Stimulated activated CD8-positive, alpha-beta memory T cell treated with anti-CD3 and anti-CD28 coated beads, Interleukin-12 subunit alpha, Interleukin-12 subunit beta, amount 100 ng/mL, for 24 hours (primary cell): ENCODE data around the gene MAD1L1.

Experiments used
- DNase-seq: peaks from one replicate; pipeline ENCODE4 v3.0.0-alpha.2; 2020; ENCODE audit errors: extremely low read depth

The MAD1L1 gene

DNA sequence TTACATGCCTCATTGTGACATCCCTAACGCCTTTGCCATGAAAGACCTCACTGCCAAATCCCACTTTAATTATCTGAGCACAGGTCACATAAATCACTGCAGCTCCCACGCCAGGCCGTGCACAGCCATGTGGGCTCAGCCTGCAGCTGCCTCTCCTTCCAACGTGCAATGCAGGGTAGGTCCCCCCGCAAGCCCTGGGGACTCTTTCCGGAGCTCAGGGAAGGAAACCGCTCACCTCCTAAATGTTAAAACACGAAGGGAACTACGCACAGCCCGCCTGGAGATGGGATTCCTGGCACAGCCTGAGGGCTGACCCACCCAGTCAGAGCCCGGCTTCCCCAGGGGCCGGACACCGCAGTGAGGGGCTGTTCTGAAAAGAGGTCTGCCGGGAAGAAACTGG, 128.0 kb downstream of the MAD1L1 start:
- DNase-seq, result no peak

DNA sequence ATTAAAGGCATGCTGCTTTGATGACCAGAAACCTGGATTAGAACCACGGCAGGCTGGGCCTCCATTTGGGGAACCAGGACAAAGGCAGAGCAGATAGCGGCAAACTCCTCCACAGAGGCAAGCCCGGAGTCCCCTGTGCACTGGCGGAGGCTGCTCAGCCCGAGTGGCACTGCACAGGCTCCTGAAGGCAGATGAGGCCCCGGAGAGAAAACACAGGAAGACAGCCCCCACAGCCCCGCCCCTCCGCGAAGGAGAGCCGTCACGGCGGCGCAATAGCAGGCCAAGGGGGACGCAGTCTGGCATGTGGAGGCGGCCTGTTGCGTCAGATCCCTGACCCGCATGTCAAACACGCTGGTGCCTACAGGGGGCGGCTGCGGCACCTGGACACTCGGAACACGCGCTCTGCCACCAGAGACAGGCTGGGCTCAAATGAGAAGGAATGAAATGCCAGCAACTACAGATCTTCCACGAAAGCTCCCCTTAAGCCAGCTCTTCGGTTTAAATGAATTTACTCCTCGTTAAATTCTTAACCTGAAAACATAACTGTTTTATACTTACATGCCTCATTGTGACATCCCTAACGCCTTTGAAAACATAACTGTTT, 128.5 kb downstream of the MAD1L1 start:
- DNase-seq, result peak; percentile 63

DNA sequence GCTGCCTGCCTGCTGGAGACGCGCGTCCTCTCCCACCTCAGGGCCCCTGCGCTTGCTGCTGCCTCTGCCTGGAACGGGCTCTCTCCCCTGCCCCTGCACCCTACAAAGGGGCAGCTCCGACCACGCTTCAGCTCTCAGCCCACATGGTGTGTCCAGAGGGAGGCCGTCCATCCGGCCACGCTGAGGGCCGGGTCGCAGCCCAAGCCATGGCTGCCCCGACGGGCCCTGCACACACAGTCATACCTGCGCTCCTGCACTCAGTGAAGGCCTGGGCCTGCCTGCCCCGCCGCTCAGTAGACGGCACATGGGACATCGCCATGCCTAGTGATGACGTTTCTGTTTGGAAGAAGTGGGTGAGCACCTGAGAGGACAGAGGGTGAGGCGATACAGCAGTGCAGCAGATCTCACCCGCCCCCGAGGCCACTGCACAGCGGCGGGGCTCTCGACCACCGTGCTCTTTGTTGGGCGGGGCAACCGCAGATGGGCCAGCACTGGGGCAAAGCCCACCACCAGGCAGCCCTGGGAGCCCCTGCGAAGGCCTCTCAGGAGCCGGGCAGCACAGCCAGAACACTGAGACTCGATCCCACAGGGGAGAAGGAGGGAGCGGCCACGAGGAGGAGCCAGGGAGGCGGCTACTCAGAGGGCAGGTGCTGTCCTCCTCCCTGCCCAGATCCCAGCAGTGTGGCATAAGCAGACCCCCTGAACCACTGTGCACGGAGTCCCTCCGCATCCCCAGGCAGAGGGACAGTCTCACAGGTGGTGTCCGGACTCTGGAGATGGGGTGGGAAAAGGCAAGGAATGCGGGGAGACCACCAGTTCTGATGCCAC, 129.5 kb downstream of the MAD1L1 start:
- no peak for DNase-seq

DNA sequence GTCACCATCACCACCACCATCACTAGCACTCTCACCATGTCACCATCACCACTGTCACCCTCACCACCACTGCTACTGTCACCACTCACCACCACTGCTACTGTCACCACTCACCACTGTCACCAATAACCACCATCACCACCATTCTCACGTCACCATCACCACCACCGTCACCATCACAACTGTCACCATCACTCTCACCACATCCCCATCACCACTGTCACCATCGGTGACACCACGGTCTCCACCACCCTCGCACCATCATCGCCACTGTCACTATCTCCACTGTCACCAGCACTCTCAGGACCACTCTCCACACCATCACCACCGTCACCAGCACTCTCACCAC, 130.4 kb downstream of the MAD1L1 start:
- DNase-seq, result no peak

DNA sequence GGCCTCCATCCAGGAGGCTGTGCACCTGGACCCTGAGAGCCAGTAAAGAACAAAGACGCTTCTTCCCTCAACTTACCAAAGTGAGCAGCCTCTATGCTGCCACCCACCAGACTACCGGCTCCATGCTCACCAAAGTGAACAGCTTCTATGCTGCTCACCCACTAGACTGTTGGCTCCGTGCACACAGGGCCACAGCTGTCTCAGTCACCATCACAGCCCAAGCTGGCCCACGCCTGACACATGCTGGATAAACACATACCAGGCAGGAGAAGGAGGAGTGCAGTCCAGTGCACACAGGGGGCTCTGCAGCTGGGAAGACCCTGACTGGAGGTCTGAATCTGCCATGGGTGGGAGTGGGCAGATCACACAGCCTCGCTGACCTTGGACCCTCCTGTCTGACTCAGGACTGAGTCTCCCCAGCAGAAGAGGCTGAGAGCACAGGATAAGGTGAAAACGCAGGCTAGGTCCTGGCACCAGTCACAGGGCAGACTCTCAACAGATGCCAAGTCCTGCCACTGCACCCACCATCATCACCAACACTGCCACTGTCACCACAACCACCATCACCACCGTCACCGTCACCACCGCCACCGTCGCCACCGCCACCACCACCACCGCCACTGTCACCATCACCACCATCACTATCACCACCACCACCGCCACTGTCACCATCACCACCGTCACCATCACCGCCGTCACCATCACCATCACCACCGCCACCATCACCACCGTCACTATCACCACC, 130.9 kb downstream of the MAD1L1 start:
- no peak for DNase-seq

DNA sequence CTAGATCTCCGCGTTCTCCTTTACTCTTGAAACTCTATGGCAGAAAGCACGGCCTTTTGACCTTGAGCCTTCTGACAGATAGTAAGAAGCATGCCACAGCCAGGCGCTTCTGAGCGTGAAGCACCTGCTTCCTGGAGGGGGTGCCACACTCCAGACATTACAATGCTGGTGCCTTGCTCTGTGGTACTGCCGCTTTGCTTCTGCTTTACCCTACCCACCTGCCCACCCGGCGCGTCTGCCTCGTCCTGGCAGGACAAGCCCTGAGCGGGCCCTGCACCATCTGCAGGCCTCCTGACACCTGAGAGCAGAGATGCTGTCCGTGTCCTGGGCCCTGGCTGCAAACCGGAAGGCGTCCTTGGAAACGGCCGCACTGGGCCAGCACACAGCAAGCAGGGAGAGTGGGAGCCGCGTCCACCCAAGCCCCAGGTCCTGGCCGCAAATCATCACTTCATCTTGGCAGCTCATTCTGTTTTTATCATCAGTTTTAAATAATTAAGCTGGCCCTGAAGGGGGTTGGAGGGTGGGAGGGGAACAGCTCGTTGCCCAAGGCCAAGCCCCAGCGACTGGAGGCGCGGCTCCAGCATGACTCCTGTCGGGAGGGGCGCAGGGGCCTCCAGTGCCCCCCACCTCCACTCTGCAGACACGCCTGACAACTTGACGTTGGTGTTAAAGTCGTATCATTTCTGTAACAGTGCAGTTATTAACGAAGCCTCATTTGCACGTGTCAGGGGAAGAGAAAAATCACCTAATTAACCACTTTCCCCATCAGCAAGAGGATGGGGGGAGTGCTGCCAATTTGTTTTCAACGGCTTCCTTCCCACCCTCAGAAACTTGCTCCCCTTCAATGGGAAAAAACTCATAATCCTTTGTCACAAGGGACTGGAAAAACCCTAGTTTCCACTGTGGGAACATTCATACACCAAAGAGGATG, 132.2 kb downstream of the MAD1L1 start:
- no peak for DNase-seq

DNA sequence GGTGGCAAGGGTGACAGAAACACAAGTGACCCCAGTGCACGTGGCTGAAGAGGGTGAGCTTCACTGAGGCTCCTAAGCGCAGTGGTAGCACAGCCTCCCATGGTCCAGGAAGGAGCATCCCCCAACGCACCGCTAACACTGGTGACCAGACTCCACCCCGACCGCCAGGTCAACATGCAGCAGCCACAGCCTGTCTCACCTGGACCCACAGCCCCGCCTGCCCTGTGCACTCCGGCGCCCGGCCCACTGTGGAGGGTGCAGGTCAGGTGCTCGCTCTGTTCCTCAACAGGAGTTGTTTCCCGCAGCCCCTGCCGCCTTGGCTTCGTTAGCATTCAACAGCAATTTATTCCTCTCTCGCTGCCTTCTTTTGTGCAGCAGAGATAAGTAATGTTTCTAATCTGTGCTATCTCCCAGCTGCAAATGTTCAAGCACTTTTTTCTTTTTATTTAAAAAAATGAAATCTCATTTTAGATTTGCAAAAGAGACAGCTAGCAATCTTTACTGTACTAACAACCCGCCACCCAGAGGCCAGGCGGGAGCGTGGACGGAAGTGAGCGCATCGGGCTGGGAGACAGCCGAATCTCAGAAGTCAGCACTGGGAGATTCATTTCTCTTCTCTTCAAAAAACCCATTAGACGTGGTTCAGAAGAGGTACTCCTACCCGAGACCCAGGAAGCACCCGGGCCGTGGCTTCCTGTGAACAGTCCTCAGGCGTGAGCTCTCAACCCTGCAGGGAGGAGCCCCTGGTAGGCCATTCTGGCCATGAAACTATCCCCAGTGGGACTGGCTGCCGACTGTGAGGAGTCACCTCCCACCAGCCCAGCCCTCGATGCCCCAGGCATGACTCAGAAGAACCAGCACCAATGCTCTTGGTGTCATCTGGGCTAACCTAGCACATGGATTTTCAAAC, 133.4 kb downstream of the MAD1L1 start:
- DNase-seq, result no peak

DNA sequence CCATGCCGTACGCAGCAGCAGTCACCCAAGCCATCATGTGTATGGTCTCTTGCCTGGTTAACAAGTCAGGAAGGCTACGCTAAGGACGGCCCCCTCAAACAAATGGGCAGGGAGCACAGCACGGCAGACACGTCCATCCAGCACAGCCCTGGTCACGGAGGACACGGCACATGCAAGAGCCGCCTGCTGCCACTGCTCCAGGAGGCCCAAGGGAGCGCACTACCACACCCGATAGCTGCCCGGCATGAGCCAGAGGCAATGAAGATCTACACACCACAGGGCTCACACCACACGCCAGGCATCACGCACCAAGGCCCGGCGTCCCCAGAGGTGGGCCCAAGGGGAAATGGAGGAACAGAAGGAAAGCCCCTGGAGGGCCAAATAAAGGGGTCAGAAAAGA, 134.2 kb downstream of the MAD1L1 start:
- no peak for DNase-seq

DNA sequence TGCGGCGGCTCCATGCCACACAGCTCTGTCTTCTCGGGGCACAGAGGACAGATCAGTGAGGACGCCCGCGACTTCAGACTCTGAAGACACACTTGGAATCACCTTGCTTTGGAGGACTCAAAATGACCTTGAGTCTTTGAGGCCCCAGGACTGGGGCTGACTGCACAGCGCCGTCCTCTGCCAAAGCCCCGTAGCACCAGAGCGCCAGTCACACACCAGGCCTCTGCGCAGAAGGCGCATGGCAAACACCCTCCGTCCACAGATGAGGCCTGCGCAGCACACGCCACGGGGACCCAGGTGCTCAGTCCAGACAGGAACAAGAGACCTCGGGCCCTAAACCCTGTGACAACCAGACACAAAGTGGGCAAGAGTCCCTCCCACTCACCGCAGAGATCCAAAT, 134.7 kb downstream of the MAD1L1 start:
- DNase-seq, result no peak

DNA sequence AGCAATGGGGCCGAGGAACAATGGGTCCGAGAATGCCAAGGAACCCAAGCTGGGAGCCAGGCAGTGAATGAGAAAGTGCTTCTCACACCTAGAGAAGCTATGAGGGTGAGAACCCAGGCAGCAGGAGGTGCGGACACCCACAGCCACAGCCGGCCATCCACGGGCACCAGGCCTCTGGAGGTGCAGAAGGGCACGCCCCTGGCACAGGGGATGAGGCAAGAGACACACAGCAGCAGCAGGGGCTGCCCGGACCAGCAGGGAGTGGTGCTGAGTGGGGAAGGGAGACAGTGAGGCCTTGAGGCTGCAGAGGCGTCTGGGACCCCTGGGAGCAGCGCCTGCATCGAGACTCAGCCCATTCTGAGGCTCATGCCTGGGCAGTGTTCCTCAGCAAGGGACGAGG, 135.3 kb downstream of the MAD1L1 start:
- no peak for DNase-seq

DNA sequence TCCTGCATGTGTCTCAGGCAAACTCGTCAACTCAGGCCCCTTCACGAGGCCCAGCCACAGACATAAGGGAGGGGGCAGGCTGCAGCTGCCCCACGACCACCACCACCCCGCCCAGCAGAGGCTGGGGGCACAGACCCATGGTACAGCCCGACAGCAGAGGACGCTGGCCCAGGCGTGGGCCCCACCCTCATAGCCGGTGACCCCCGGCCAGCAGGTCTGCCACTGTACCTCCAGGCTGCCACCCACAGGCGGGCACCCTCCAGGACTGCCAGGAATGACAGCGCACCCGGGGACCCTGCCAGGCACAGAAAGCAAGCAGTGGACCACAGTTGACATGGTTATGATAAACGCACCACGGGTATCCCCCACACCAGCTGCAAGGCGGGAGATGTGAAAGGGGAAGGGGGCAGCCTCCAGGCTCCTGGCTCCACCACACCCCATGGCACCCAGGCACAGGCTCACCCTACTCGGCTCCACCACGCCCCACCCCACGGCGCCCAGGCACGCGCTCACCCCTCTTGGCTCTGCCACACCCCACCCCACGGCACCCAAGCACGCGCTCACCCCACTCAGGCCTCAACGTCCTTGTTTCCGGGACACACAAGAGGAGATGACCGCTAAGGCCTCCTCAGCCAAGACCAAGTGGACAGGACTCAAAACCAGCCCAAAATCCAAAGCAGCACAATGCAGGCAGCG, 135.9 kb downstream of the MAD1L1 start:
- no peak for DNase-seq

DNA sequence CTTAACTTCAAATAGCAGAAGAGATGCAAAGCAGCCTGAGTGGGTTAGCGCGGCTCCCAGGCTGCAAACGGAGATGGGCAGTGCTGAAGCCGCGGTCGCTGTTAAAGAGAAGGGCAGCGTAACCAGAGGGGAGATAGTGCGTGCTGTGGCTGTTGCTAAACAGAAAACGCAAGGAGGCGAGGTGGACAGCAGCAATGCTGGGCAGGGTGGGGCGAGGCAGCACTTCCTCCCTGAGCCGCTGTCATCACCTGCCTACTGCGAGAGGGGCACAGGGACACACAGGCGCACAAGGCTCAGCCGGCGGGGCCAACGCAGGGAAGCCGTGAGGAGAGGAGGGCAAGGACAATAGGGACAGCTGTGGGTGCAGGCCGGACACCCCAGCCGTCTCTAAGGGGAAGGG, 137.3 kb downstream of the MAD1L1 start:
- no peak for DNase-seq

DNA sequence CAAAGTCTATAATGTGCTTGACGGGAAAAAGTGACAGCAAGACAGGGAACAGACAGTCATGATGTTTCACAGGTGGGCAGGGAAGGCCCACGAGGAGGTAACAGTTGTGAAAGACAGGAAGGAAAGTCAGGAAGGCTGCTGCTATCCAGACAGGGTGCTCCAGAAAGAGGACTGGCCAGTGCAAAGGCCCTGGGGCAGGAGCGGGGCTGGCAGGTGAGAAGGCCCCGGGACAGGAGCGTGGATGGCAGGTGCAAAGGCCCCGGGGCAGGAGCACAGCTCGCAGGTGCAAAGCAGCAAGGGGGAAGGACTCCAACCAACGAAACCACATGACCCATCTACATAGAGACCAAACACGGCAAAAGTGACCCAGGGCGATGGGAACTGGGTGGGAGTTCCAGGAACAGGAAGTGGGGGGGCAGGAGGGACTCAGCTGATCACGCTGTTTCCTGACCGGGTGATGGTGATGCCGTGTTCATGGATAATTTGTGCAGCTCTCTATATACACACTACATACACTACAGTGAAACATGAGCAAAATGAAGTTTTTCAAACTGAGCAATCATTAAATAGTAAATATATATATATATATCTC, 138.2 kb downstream of the MAD1L1 start:
- no peak for DNase-seq

DNA sequence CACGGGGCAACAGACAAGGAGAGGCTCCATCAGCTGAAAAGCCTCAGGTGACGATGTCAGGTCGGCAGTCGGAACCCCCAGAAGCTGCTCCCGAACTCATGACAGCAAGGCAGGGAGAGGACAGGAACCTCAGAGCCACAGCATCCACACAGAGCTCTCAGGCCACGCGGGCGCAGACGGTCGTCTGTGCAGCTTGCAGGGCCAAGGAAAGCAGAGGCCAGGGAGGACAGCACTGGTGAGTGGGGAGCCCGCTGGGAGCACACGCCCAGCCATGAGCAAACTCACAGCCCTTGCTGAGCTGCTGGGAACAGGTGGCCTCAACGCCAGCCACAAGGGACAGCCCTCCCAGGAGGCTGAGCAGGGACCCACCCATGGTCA, 138.9 kb downstream of the MAD1L1 start:
- no peak for DNase-seq

DNA sequence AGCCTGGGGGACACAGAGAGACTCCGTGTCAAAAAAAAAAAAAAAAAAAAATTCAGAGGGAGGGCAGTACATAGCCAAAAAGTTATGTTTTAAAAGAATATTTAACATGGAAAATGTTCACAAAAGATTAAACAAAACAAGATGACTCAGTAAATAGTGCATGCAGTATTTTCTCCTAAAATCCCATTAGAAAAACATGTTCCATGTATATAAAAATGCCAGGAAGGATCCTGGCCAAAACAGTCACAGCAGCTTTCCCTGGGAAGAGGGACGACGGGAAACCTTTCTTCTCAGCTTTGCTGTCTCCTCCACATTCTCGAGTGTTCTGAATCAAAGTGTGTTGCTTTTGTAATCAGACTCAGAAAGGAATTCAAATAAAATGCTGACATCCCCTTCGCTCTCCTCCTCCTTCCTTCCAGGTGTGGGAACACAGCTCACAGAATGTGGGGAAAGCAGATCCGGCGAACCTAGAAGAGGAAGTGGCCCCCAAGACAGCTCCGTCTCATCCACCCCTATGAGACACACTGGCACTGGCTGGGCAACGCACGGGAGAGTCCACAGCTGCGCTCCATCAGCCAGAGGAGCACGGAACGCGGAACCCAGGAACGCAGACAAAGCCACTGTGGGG, 139.4 kb downstream of the MAD1L1 start:
- DNase-seq, result no peak

DNA sequence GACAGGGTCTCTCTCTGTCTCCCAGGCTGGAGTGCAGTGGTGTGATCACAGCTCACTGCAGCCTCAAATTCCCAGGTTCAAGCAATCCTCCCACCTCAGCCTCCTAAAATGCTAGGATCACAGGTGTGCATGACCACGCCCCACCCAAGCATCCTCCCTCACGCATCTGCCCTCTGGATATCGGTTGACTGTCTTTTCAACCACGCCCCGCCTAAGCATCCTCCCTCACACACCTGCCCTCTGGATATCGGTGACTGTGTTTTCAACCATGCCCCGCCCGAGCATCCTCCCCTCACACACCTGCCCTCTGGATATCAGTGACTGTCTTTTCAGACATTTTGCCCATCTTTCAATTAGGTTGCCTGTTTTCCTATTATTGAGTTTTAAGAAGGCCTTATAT, 140.5 kb downstream of the MAD1L1 start:
- no peak for DNase-seq

DNA sequence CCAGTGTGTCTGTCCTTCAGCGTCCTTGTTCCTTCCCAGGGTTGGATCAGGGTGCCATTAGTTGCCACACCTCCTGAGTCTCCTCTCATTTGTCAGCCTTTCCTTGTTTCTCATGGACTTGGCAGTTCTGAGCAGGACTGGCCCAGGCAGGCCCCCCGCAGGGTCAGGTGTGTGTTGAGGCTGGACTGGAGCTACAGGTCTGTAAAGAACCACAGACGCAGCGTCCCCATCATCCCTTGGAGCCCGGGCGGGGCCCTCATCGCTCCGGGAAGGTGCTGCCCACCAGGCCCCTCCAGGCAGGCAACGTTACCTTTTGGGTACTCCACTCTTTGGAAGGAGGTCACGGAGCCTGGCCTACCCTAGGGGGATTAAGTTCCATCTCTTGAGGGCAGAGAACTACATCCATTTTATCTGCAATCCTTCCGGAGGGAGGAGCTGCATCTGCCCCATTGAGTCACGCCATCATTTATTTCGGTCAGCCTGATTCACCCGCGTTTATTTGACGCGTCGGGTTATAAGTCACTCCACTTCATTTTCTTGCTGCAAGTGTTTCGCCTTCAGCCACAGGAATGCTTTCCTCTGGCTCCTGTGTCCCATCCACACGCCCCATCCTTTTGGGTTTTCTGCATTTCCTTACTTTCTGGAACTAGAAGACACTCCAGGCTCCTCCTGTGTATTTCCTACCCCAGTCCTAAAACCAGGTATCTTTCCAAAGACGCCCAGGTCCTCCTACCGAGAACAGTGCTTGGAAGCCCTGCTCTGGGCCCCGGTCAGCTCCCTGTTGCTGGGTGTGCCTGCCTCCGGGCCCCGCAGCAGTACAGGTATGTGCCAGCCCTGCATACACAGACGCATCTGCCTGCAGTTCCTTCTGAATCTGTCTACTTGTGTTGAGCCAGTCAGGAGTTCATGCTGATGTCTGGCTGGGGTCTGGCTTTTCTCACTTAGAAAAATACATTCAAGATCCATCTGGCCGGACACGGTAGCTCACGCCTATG, 141.9 kb downstream of the MAD1L1 start:
- no peak for DNase-seq

DNA sequence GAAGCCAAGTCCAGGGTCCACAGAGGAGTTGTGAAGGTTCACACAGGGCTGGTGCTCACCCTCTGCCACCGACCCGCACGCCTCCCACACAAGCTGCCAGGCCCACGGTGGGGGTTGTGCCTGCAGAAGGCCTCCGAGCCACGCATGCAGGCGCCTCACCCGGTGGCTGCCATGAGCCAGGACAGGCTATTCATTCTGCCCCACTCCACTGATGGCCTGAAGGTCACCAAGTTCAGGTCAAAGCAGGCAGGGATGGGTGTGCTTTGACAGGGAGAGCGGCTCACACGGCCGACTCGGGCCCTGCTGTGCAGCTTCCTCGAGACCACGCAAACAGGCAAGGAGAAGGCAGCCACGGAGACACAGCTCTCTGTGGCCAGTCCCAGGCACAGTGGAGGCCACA, 143.9 kb downstream of the MAD1L1 start:
- no peak for DNase-seq
